Kidney glomerular epithelial cell (primary cell): ENCODE data around the gene MAP2K6.

Source experiments
- DNase-seq: peaks from one replicate; lab custom pipeline; 2025; lab: John Stamatoyannopoulos, UW

The MAP2K6 gene

GRCh38 chr17:69535016-69535570 is 120.6 kb downstream of the MAP2K6 start:
- DNase-seq = no peak

- DNase-seq = no peak
Measured at GRCh38 chr17:69538795-69539194, 124.3 kb downstream of the MAP2K6 start.

- DNase-seq = no peak
Measured at GRCh38 chr17:69539274-69539673, 124.8 kb downstream of the MAP2K6 start.

GRCh38 chr17:69539781-69540319 is 125.4 kb downstream of the MAP2K6 start:
- DNase-seq = peak; percentile 37

- DNase-seq = no peak
Measured at GRCh38 chr17:69540356-69540755, 125.9 kb downstream of the MAP2K6 start.

- no peak for DNase-seq
Measured at GRCh38 chr17:69547230-69547629, 132.7 kb downstream of the MAP2K6 start.

GRCh38 chr17:69547947-69548346 is 133.4 kb downstream of the MAP2K6 start:
- no peak for DNase-seq

GRCh38 chr17:69551212-69552010 is 136.9 kb downstream of the MAP2K6 start:
- peak; percentile 17 for DNase-seq

GRCh38 chr17:69552986-69553667 is 138.6 kb downstream of the MAP2K6 start:
- DNase-seq = no peak

GRCh38 chr17:69555056-69555455 is 140.6 kb downstream of the MAP2K6 start:
- no peak for DNase-seq

- DNase-seq = peak; percentile 15
Measured at GRCh38 chr17:69557339-69557738, 142.8 kb downstream of the MAP2K6 start.

- no peak for DNase-seq
Measured at GRCh38 chr17:69558796-69559195, 144.3 kb downstream of the MAP2K6 start.

- no peak for DNase-seq
Measured at GRCh38 chr17:69560987-69561441, 146.5 kb downstream of the MAP2K6 start.

- no peak for DNase-seq
Measured at GRCh38 chr17:69561462-69561861, 147.0 kb downstream of the MAP2K6 start.

- DNase-seq = no peak
Measured at GRCh38 chr17:69565447-69565846, 150.9 kb downstream of the MAP2K6 start.

GRCh38 chr17:69567130-69567529 is 152.6 kb downstream of the MAP2K6 start:
- no peak for DNase-seq

- no peak for DNase-seq
Measured at GRCh38 chr17:69572747-69573146, 158.2 kb downstream of the MAP2K6 start.

- no peak for DNase-seq
Measured at GRCh38 chr17:69573396-69573795, 158.9 kb downstream of the MAP2K6 start.

GRCh38 chr17:69574257-69575197 is 160.0 kb downstream of the MAP2K6 start:
- DNase-seq = peak; percentile 47

GRCh38 chr17:69575346-69575761 is 160.9 kb downstream of the MAP2K6 start:
- DNase-seq = peak; percentile 88

- no peak for DNase-seq
Measured at GRCh38 chr17:69577098-69577497, 162.6 kb downstream of the MAP2K6 start.
